NCI-H526 treated with DMSO at 0.1 percent for 48 hours (cell line): ENCODE data around the gene EEF2K.

Source experiments
- DNase-seq: peaks from one replicate; lab custom pipeline; 2025; lab: John Stamatoyannopoulos, UW

EEF2K gene

DNA sequence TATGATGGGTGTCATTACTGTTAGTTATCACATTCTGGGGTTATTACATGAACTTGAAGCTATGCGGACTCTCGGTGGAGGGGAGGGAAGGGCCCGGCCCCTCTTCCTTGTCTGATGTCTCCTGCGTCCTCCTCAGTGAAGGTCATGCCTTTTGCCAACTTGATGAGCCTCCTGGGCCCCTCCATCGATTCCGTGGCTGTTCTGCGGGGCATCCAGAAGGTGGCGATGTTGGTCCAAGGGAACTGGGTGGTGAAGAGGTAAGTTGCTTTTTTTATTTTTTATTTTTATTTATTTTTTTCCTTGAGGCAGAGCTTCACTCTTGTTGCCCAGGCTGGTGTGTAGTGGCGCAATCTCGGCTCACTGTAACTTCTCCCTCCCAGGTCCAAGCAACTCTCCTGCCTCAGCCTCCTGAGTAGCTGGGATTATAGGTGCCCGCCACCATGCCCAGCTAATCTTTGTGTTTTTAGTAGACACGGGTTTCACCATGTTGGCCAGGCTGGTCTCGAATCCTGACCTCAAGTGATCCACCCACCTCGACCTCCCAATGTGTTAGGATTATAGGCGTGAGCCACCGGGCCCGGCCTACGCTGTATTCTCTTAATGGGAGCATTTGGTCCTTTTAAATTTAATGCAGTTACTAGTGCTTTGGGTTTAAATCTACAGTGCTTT lies 112.7 kb downstream of the EEF2K start:
- DNase-seq = no peak

GRCh38 chr16:22320572-22321339 lies 114.7 kb downstream of the EEF2K start:
- DNase-seq = no peak

- peak; percentile 38 for DNase-seq
Observed at GRCh38 chr16:22321340-22322001, 115.4 kb downstream of the EEF2K start.

GRCh38 chr16:22322021-22322471 lies 116.0 kb downstream of the EEF2K start:
- DNase-seq = no peak

DNA sequence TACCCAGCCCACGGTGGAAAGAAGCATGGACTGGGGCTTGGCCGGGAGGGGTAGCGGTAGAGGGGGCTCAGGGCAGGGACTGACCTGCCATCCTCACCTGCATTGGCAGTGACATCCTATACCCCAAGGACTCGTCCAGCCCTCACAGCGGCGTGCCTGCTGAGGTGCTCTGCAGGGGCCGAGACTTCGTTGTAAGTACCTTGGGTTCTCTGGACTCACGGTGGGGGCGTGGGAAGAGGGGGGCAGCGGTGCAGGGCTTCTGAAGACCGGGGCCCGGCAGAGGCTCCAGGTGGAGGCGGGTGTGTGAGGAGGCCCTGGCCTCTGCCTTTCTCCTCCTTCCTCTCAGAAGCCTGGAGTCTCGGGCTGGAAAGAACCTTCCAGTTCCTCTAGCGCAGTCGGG lies 116.7 kb downstream of the EEF2K start:
- DNase-seq = no peak

DNA sequence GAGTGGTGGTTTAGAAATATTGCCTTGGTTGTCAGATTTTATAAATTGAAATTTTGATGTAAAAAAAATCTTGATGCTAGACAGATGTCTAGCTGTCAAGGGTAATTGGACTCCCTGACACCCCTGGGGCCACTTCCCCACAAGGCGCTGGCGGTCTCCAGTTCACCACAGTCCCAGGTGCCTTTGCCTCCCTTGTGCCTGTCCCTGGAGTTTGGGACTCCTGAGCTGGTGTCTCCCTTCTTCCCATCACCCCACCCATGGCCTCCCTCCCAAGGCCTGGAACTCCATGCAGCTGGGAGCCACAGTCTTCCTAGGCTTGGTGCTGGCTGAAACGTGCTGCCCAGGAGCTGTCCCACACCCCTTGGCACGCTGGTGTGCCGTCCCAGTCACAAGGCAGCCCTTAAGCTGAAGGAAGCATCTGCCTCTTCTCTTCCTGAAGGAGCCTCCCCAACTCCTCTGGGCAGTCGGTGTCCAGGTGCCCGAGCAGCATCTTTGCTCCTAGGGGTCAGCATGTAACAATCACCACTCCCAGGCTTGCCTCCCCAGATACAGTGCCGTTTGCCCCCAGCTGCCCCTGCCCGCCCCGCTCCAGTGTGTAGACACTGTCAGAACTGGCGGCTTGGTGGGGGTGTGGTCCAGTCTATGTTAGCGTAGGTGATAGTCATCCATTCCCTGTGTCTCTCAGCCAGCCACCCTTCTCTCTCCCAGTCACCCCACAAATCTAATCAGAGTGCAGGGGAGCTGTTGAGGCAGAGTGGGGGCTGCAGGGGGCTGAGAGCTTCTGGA lies 117.3 kb downstream of the EEF2K start:
- DNase-seq = no peak

- no peak for DNase-seq
Observed at GRCh38 chr16:22323959-22324786, 118.1 kb downstream of the EEF2K start.

- no peak for DNase-seq
Observed at GRCh38 chr16:22324787-22325597, 118.9 kb downstream of the EEF2K start.

DNA sequence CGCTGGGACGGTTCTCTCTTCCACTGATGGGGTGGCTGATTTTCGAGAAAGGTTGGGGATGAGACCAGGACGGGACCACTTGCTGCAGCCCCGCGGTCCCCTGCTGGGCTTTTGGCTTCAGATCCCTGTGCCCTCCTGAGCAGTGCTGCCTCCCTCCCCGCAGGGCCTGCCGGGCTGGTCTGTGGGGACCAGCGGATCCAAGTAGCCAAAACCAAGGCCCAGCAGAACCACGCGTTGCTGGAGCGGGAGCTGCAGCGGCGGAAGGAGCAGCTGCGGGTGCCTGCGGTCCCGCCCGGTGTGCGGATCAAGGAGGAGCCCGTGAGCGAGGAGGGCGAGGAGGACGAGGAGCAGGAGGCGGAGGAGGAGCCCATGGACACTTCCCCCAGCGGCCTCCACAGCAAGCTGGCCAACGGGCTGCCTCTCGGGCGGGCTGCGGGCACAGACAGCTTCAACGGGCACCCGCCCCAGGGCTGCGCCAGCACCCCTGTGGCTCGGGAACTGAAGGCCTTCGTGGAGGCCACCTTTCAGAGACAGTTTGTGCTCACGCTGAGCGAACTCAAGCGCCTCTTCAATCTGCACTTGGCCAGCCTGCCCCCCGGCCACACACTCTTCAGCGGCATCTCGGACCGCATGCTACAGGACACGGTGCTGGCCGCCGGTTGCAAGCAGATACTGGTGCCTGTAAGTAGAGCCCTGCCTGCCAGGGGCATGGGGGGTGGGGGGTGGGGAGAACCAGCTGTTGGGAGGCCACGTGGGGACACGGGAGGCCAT lies 119.7 kb downstream of the EEF2K start:
- DNase-seq = no peak

GRCh38 chr16:22326369-22326652 lies 120.2 kb downstream of the EEF2K start:
- DNase-seq = no peak

DNA sequence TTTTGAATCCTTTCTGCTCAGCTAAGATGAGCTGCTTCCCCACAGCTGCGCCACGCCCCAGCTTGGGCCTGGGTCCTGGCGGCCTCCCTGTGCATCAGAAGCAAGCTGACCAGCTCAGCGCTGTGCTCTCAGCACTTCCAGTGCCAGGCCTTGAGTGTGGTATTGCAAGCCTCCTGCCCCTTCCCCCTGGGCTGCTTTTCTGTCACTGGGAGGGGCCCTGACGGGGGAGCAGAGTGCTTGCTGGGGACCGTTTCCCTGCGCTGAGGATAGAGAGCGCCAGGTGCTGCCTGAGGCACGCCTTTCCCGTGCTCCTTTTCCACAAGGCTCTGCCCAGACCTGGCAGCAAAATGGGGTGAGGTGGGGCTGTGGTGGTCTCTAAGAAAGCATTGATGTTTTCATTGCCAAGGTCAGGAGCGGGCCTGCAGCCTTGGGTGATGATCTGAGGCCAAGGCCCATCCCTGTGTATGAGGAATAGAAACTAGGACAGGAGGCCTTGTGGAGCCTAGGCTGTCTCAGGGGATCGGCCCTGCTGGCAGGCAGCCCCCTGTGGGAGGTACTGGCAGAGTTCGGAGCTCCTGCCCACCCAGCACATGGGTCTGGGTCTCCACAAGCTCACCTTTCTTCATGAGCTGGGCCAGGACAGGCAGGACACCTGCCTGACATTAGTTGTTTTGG lies 120.8 kb downstream of the EEF2K start:
- no peak for DNase-seq

DNA sequence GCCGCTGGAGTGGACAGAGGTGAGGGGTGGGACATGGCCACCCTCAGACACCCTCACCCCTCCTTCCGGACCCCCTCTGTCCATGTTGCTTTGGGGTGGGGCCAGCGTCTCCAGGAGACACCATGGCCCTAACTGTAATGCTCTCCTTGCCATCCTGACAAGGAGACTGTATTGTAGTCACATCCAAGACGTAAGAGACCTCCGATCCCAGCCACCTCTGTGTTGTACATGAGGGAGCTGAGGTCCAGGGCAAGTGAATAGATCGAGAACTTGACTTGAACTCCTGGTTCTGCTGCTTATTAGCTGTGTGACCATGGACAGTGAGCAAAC lies 121.3 kb downstream of the EEF2K start:
- DNase-seq = no peak

- DNase-seq = no peak
Observed at GRCh38 chr16:22328081-22328725, 122.1 kb downstream of the EEF2K start.

DNA sequence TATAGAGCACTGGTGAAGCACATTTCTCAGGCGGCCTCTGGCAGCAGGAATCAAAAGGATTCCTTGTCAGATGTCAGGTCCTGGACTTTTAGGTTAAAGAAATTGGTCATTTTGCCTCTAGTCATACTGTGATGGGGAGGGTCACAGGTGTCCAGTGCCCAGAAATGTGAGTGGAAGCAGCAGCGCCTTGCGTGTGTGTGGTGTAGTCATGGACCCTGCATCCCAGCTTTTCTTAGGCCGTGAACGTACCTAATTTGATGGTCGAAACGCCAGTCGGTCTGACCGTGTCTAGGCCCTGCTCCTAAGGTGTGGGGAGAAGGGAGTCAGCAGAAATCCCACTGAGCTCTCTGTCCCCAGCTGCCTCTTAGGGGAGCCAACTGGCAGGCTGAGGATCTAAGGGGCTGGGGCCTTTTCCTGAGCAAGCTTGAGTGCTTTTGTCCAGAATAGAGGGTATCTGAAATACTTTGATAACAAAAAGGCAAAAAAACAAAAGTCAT lies 123.2 kb downstream of the EEF2K start:
- DNase-seq = no peak

GRCh38 chr16:22330326-22330725 lies 124.2 kb downstream of the EEF2K start:
- DNase-seq = no peak

DNA sequence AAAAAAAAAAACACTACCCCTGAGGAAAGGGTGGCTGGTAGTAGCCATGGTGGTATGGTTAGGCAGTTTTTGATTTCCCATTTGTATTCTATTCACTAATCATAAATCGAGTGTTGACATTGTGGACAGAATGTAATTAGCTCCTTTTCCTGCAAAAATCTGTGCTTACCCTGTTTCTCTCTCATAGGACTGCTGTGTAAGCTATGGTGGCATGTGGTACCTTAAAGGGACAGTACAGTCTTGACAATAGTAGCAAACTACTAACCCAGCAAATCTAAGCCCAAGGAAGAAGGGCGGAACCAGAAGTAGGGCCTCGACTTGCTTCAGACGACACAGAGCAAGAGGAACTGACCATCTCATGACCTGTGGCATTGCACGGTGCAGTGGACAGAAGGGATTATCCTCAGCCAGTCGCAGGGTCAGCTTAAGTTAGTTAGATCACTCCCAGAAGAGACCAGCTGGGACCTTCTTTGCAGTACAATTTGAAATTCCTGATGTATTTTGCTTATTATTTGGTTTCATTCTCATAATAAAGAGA lies 127.4 kb downstream of the EEF2K start:
- no peak for DNase-seq

GRCh38 chr16:22335668-22336246 lies 129.7 kb downstream of the EEF2K start:
- DNase-seq = no peak

DNA sequence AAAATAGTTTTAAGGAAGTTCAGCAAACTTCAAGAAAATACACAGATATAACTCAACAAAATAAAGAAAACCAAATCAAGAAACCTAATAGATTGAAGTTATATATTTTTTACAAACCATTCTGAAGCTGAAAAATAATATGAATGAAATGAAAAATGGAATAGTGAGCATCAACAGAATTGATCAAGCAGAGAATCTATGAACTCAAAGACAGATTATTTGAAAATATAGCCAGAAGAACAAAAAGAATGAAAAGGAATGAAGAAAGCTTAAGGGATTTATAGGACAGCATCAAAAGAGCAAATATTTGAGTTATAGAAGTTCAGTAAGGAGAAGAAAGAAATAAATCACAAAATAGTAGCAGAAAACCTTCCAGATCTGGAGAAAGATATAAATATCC lies 130.5 kb downstream of the EEF2K start:
- no peak for DNase-seq
